ENCODE measurements around the gene YARS2. TPM values are rescaled to one million over a fixed set of nuclear protein-coding genes. Genes with fewer than 3 reads are reported as not detected.

Gene YARS2
- total RNA-seq, 2 donors from 2014 or later: 15.1 to 18.1 TPM

GRCh38 chr12:32773691-32774090 is 18.0 kb upstream of the YARS2 start:
- no peak for ATAC-seq
- H3K4me3 Mint-ChIP-seq: no peak overlapping the region

GRCh38 chr12:32770141-32770540 is 14.4 kb upstream of the YARS2 start:
- Mint-ChIP-seq H3K27ac (no peak overlapping the region), H3K4me3 (no peak overlapping the region), H3K4me1 (peaks cover 2% of the 10 kb centered on the region), H3K36me3 (ENCODE audit: low read depth) (peaks cover 2% of the 10 kb centered on the region), H3K27me3 (peaks cover 52% of the 10 kb centered on the region)
- no peak for DNase-seq
- ATAC-seq: no peak
- H3K9me3 ChIP-seq (ENCODE audit: control insufficient read depth, low read length, poor library complexity, severe bottlenecking): no peaks in the 10 kb centered on the region

More at GRCh38 chr12:32773691-32774090, 18.0 kb upstream of the YARS2 start:
- peaks cover 2% of the 10 kb centered on the region for H3K4me1 Mint-ChIP-seq
- peaks cover 59% of the 10 kb centered on the region for H3K27me3 Mint-ChIP-seq
- H3K27ac Mint-ChIP-seq: no peak overlapping the region
- no peaks in the 10 kb centered on the region for H3K36me3 Mint-ChIP-seq (ENCODE audit: low read depth)
- no peaks in the 10 kb centered on the region for H3K9me3 ChIP-seq (ENCODE audit: control insufficient read depth, low read length, poor library complexity, severe bottlenecking)
- no peak for DNase-seq

GRCh38 chr12:32768518-32768917 is 12.8 kb upstream of the YARS2 start:
- H3K27ac Mint-ChIP-seq: no peak overlapping the region
- peaks cover 2% of the 10 kb centered on the region for H3K36me3 Mint-ChIP-seq (ENCODE audit: low read depth)
- H3K4me3 Mint-ChIP-seq: no peak overlapping the region
- no peaks in the 10 kb centered on the region for H3K9me3 ChIP-seq (ENCODE audit: control insufficient read depth, low read length, poor library complexity, severe bottlenecking)
- peaks cover 49% of the 10 kb centered on the region for H3K27me3 Mint-ChIP-seq
- H3K4me1 Mint-ChIP-seq: peaks cover 2% of the 10 kb centered on the region
- no peak for ATAC-seq
- no peak for DNase-seq

GRCh38 chr12:32765906-32766305 is 10.2 kb upstream of the YARS2 start:
- H3K36me3 Mint-ChIP-seq (ENCODE audit: low read depth): peaks cover 2% of the 10 kb centered on the region
- no peak overlapping the region for H3K27ac Mint-ChIP-seq
- no peaks in the 10 kb centered on the region for H3K9me3 ChIP-seq (ENCODE audit: control insufficient read depth, low read length, poor library complexity, severe bottlenecking)
- ATAC-seq (no peak), DNase-seq (no peak)
- H3K4me1 Mint-ChIP-seq: no peaks in the 10 kb centered on the region
- H3K27me3 Mint-ChIP-seq: peaks cover 48% of the 10 kb centered on the region
- no peak overlapping the region for H3K4me3 Mint-ChIP-seq

- Mint-ChIP-seq H3K36me3 (ENCODE audit: low read depth) (no peaks in the 10 kb centered on the region), H3K4me3 (no peak overlapping the region), H3K27me3 (peaks cover 23% of the 10 kb centered on the region), H3K4me1 (no peaks in the 10 kb centered on the region), H3K27ac (no peak overlapping the region)
- DNase-seq: no peak
- H3K9me3 ChIP-seq (ENCODE audit: control insufficient read depth, low read length, poor library complexity, severe bottlenecking): no peaks in the 10 kb centered on the region
- no peak for ATAC-seq
Measured at GRCh38 chr12:32761716-32762115, 6.0 kb upstream of the YARS2 start.

- no peak for ATAC-seq
- H3K4me3 Mint-ChIP-seq: no peak overlapping the region
- H3K4me1 Mint-ChIP-seq: peaks cover 15% of the 10 kb centered on the region
- H3K9me3 ChIP-seq (ENCODE audit: control insufficient read depth, low read length, poor library complexity, severe bottlenecking): no peaks in the 10 kb centered on the region
- H3K27ac Mint-ChIP-seq: no peak overlapping the region
- peaks cover 16% of the 10 kb centered on the region for H3K27me3 Mint-ChIP-seq
- no peak for DNase-seq
- H3K36me3 Mint-ChIP-seq (ENCODE audit: low read depth): no peaks in the 10 kb centered on the region
Measured at GRCh38 chr12:32757157-32757556, 1.5 kb upstream of the YARS2 start.

DNA sequence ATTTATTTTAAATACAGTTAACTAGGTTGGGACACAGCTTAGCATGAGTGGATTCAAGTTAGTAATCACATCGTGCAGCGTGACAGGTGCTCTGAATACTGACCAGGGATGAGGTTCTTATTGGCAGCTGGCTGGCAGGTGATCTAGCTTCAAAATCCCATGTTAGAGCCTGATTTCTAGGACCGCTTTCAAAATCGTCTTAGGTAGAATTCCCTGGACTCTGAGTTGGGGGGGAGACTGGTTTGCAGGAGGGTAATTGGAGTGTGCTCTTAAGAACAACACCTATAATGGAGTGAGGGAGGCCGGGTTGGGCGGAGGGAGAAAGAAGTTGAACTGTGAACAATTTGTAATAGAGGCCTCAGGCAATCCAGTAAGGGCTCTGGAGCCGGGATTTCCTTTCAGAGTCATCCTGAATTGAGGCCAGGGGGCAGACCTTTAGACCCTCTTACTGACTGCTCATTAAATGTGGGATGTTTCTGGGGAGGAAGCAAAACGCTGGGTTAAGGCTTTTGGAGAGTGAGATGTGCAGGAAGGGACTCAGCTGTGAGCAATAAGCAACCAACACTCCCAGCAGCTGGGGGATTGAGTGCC is 874 bp upstream of the YARS2 start:
- H3K27ac Mint-ChIP-seq: peak overlapping the region; percentile 94
- DNase-seq (no peak), ATAC-seq (no peak)
- H3K27me3 Mint-ChIP-seq: peaks cover 10% of the 10 kb centered on the region
- peaks cover 15% of the 10 kb centered on the region for H3K4me1 Mint-ChIP-seq
- no peaks in the 10 kb centered on the region for H3K9me3 ChIP-seq (ENCODE audit: control insufficient read depth, low read length, poor library complexity, severe bottlenecking)
- H3K4me3 Mint-ChIP-seq: peak overlapping the region; percentile 90
- no peaks in the 10 kb centered on the region for H3K36me3 Mint-ChIP-seq (ENCODE audit: low read depth)

GRCh38 chr12:32755051-32755653 is 545 bp downstream of the YARS2 start:
- peak overlapping the region; percentile 94 for H3K27ac Mint-ChIP-seq
- no peaks in the 10 kb centered on the region for H3K36me3 Mint-ChIP-seq (ENCODE audit: low read depth)
- no peaks in the 10 kb centered on the region for H3K9me3 ChIP-seq (ENCODE audit: control insufficient read depth, low read length, poor library complexity, severe bottlenecking)
- peak; percentile 45 to 61 (median 51) for DNase-seq
- no peaks in the 10 kb centered on the region for H3K27me3 Mint-ChIP-seq
- H3K4me3 Mint-ChIP-seq: peak overlapping the region; percentile 90
- peaks cover 15% of the 10 kb centered on the region for H3K4me1 Mint-ChIP-seq
- ATAC-seq: peak; percentile 70

- no peaks in the 10 kb centered on the region for H3K9me3 ChIP-seq (ENCODE audit: control insufficient read depth, low read length, poor library complexity, severe bottlenecking)
- H3K27ac Mint-ChIP-seq: peak overlapping the region; percentile 94
- H3K27me3 Mint-ChIP-seq: no peaks in the 10 kb centered on the region
- DNase-seq: no peak
- H3K4me1 Mint-ChIP-seq: peaks cover 15% of the 10 kb centered on the region
- peak overlapping the region; percentile 90 for H3K4me3 Mint-ChIP-seq
- no peaks in the 10 kb centered on the region for H3K36me3 Mint-ChIP-seq (ENCODE audit: low read depth)
- ATAC-seq: no peak
Measured at GRCh38 chr12:32754111-32754510, 1.6 kb downstream of the YARS2 start.

DNA sequence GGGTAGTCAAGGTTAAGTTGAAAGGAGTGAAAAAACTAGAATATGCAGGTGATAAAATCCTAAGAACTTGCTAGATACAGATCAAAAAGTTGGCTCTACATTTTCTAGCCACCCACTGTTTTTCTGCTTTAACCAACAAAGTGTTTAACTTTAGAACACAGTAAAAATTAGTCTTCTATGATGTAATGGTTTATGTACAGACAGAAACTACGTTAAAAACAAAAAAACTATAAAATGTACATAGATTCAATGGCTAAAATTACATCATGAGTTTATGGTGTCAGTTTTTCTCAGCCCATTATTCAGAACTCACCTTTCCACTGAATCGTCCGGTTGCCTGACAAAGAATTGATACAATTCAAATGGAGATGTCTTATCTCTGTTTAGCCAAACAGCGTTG is 2.1 kb downstream of the YARS2 start:
- Mint-ChIP-seq H3K36me3 (ENCODE audit: low read depth) (no peaks in the 10 kb centered on the region), H3K27ac (peak overlapping the region; percentile 94), H3K4me3 (no peak overlapping the region), H3K27me3 (no peaks in the 10 kb centered on the region), H3K4me1 (peaks cover 15% of the 10 kb centered on the region)
- ATAC-seq: no peak
- DNase-seq: no peak
- no peaks in the 10 kb centered on the region for H3K9me3 ChIP-seq (ENCODE audit: control insufficient read depth, low read length, poor library complexity, severe bottlenecking)

DNA sequence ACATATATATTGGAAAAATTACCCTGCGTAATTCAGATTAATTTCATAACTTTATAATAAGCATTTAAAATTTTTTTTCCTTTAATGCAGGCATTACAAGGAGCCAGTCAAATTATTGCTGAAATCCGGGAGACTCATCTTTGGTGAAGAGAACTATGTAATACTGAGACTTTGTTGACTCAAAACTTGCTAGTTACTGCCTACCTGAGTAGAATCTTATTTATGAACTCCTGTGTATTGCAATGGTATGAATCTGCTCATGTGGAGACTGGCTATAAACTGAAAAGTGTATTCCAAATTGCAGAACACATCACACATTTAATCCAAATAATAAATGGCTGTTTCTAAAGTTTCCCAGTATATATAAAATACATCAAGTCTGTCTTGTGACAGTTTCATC is 12.4 kb downstream of the YARS2 start:
- peaks cover 7% of the 10 kb centered on the region for H3K4me1 Mint-ChIP-seq
- H3K9me3 ChIP-seq (ENCODE audit: control insufficient read depth, low read length, poor library complexity, severe bottlenecking): no peaks in the 10 kb centered on the region
- H3K36me3 Mint-ChIP-seq (ENCODE audit: low read depth): peaks cover 2% of the 10 kb centered on the region
- H3K4me3 Mint-ChIP-seq: no peak overlapping the region
- no peak for ATAC-seq
- H3K27ac Mint-ChIP-seq: no peak overlapping the region
- DNase-seq: no peak
- no peaks in the 10 kb centered on the region for H3K27me3 Mint-ChIP-seq

DNA sequence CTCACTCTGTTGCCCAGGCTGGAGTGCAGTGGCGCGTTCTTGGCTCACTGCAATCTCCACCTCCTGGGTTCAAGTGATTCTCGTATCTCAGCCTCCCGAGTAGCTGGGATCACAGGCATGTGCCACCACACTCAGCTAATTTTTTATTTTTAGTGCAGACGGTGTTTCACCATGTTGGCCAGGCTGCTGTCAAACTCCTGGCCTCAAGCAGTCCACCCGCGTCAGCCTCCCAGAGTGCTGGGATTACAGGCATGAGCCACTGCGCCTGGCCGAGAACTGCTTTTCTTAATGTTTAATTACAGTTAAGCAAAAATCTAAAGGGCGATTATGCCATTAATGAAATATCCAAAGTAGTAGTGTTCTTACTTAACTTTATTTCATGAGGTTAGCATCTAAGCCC is 13.6 kb downstream of the YARS2 start:
- H3K27me3 Mint-ChIP-seq: no peaks in the 10 kb centered on the region
- no peaks in the 10 kb centered on the region for H3K36me3 Mint-ChIP-seq (ENCODE audit: low read depth)
- ATAC-seq (no peak), DNase-seq (no peak)
- H3K4me3 Mint-ChIP-seq: no peak overlapping the region
- H3K4me1 Mint-ChIP-seq: peaks cover 7% of the 10 kb centered on the region
- H3K9me3 ChIP-seq (ENCODE audit: control insufficient read depth, low read length, poor library complexity, severe bottlenecking): no peaks in the 10 kb centered on the region
- H3K27ac Mint-ChIP-seq: no peak overlapping the region

DNA sequence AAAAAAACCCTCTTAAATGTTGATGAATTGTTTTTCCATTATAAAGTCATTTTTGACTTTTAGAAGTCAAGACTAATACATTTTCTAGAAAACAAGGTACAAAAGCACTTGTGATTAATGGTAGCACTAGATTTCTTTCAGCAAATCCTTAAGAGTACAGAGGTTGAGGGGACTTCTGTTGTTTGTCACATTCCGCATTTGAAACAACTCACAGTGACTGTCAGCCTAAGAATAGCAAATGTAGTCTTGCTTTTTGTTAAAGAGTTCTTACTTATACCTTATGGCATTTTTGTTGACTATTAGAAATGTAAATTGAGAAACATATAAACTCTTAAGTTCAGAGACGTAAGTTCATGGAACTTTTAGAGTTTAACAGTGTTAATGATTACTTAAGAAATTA is 16.4 kb downstream of the YARS2 start:
- DNase-seq (no peak), ATAC-seq (no peak)
- no peaks in the 10 kb centered on the region for H3K9me3 ChIP-seq (ENCODE audit: control insufficient read depth, low read length, poor library complexity, severe bottlenecking)
- Mint-ChIP-seq H3K36me3 (ENCODE audit: low read depth) (no peaks in the 10 kb centered on the region), H3K4me1 (peaks cover 7% of the 10 kb centered on the region), H3K27ac (peak overlapping the region; percentile 27), H3K4me3 (no peak overlapping the region), H3K27me3 (no peaks in the 10 kb centered on the region)

- H3K4me1 Mint-ChIP-seq: peaks cover 3% of the 10 kb centered on the region
- DNase-seq (no peak), ATAC-seq (no peak)
- no peaks in the 10 kb centered on the region for H3K27me3 Mint-ChIP-seq
- H3K36me3 Mint-ChIP-seq (ENCODE audit: low read depth): no peaks in the 10 kb centered on the region
- no peak overlapping the region for H3K27ac Mint-ChIP-seq
- no peak overlapping the region for H3K4me3 Mint-ChIP-seq
- no peaks in the 10 kb centered on the region for H3K9me3 ChIP-seq (ENCODE audit: control insufficient read depth, low read length, poor library complexity, severe bottlenecking)
Measured at GRCh38 chr12:32737715-32738114, 18.0 kb downstream of the YARS2 start.

Measured in T-helper 17 cell (primary cell).